ENCODE data around the gene GABRG3.

Gene GABRG3

GRCh38 chr15:27458345-27459084 is 487.5 kb downstream of the GABRG3 start:
- TF ChIP-seq SIN3A (IDR thresholded peaks at IDR 0.05; ENCODE audit: borderline replicate concordance, insufficient read depth, low read length): no peak
- TF ChIP-seq FOXP2 (optimal IDR thresholded peaks at IDR 0.05; ENCODE audit: borderline replicate concordance, extremely low read depth, extremely low read length, insufficient read depth): no peak
- TF ChIP-seq REST (IDR thresholded peaks at IDR 0.05; ENCODE audit: insufficient read depth in 1 of 2, low read depth in 2 of 2, low read length in 2 of 2): no peak
- no peak for TF ChIP-seq TAF1 (IDR thresholded peaks at IDR 0.05; ENCODE audit: borderline replicate concordance, insufficient read depth, low read length)
- TF ChIP-seq POLR2AphosphoS5 (IDR thresholded peaks at IDR 0.05; ENCODE audit: low read depth, low read length): no peak

GRCh38 chr15:27459836-27460235 is 488.9 kb downstream of the GABRG3 start:
- TF ChIP-seq TAF1 (IDR thresholded peaks at IDR 0.05; ENCODE audit: borderline replicate concordance, insufficient read depth, low read length): no peak
- TF ChIP-seq REST (IDR thresholded peaks at IDR 0.05; ENCODE audit: insufficient read depth in 1 of 2, low read depth in 2 of 2, low read length in 2 of 2): no peak

GRCh38 chr15:27461181-27461580 is 490.2 kb downstream of the GABRG3 start:
- no peak for TF ChIP-seq TAF1 (IDR thresholded peaks at IDR 0.05; ENCODE audit: borderline replicate concordance, insufficient read depth, low read length)
- TF ChIP-seq SIN3A (IDR thresholded peaks at IDR 0.05; ENCODE audit: borderline replicate concordance, insufficient read depth, low read length): no peak
- TF ChIP-seq REST (IDR thresholded peaks at IDR 0.05; ENCODE audit: insufficient read depth in 1 of 2, low read depth in 2 of 2, low read length in 2 of 2): no peak
- TF ChIP-seq POLR2AphosphoS5 (IDR thresholded peaks at IDR 0.05; ENCODE audit: low read depth, low read length): no peak
- no peak for TF ChIP-seq FOXP2 (optimal IDR thresholded peaks at IDR 0.05; ENCODE audit: borderline replicate concordance, extremely low read depth, extremely low read length, insufficient read depth)

GRCh38 chr15:27463525-27464088 is 492.6 kb downstream of the GABRG3 start:
- TF ChIP-seq FOXP2 (optimal IDR thresholded peaks at IDR 0.05; ENCODE audit: borderline replicate concordance, extremely low read depth, extremely low read length, insufficient read depth) (no peak), REST (IDR thresholded peaks at IDR 0.05; ENCODE audit: insufficient read depth in 1 of 2, low read depth in 2 of 2, low read length in 2 of 2) (no peak), POLR2AphosphoS5 (IDR thresholded peaks at IDR 0.05; ENCODE audit: low read depth, low read length) (no peak), SIN3A (IDR thresholded peaks at IDR 0.05; ENCODE audit: borderline replicate concordance, insufficient read depth, low read length) (no peak), TAF1 (IDR thresholded peaks at IDR 0.05; ENCODE audit: borderline replicate concordance, insufficient read depth, low read length) (no peak)

All from PFSK-1 (cell line).